Jurkat, Clone E6-1 (cell line): Measurements from ENCODE around the gene ENOPH1. TPM values are rescaled to one million over a fixed set of nuclear protein-coding genes. Genes with fewer than 3 reads are reported as not detected.
"Not testable (repeated sequence)": the region's sequence is repeated elsewhere in the genome, so short reads cannot be mapped to it uniquely, and the experiment has no call there.

Experiments
- DNase-seq: peaks from one replicate; pipeline ENCODE4 v3.0.0-alpha.2; 2011; ENCODE audit warnings: low read depth, low spot score
- H3K4me3 ChIP-seq: 2 replicates; pipeline ENCODE4 v1.5.1; 2011; ENCODE audit warnings: mild to moderate bottlenecking, low read length, control low read depth, moderate library complexity
- polyA plus RNA-seq: library from polyadenylated mRNA; unstranded; fragments of >200 nt; gene quantifications from one replicate; pipeline ENCODE4 v1.2.1, GENCODE V29; 2012; ENCODE audit warnings: missing spikeins; ENCODE audit not compliant: insufficient read length, insufficient read depth

ENOPH1 gene
- polyA plus RNA-seq, result 72.5 TPM

DNA sequence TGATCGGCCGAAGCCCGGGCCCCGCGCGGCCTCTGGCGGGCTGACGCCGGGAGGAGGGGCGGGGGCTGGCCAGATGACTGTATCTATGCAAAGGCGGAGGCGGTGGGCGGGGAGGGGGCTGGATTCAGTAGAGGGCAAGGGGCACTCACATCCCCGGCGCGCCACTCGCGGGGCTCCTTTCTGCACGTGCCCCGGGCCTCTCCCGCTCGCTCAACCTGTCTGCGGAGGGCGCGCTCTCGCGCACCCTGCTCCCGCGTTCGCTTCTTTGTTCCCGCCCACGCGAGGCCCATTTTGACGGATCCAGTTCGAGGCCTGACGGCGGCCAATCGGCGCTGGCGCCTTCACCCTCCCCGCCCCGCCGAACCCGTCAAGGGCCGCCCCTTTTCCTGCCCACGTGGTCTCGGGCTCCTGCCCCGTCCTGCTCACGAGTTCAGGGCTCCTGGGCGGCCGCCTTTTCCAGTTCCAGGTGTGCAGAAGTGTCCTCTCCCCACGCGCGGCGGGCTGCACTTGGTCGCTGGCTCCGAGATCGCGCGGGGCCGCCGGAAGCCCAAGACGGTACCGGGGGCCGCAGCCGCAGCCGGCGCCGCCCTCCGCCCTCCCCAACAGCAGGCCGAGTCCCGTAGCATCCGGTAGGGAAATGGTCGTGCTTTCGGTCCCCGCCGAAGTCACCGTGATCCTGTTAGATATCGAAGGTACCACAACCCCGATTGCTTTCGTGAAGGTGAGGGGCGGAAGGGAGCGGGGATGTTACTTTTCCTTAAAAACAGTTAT, at the start of gene ENOPH1, which contains the start of gene HNRNPDL:
TSS of gene ENOPH1 (plus strand) at position 398 of the 771 bp plus-strand sequence. CDS start at position 638, 240 bp downstream.
TSS of gene HNRNPDL (minus strand) at position 270 of the 771 bp plus-strand sequence. CDS start 772 bp downstream, outside the sequence.
- peak within 1 kb of the TSS; percentile 94 for H3K4me3 ChIP-seq
- DNase-seq, result peak; percentile 94

DNA sequence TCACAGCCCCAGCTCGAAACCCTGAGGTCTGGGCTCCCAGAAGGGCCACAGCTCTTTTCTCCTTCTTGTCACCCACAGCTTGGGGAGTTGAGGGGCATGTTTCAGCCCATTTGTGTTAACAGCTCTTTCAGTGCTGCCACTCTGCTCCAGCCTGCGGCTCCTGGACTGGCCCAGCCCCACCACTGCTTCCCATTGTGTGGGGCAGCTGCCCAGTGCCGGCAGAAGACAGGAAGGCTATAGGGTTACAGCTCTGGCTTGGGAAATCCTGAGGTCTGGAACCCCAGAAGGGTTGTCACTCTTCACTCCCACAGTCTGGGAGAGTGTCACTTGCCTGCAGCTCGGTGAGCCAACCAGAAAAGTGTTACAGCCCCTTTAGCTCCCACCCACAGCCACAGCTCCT, 49.6 kb upstream of the ENOPH1 start:
- no peak overlapping the region for H3K4me3 ChIP-seq
- no peak for DNase-seq

DNA sequence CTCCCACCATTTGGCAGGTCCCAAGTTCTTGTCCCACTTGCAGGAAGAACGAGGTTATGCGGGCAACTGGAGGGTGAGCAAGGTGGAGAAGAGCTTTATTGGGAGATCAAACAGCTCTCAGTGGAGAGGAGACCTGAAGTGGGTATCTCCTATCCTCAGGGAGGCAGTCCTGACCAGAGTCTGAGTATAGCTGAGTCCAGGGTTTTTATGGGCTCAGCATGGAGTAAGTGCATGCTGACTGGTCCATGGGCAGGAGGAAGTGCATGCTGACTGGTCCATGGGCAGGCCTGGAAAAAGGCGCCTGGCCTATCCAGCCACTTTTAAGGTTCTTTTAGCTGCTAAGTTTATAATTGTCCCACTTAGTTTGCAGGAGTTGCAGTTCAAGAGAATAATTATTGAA, 49.2 kb upstream of the ENOPH1 start:
- no peak overlapping the region for H3K4me3 ChIP-seq
- no peak for DNase-seq

DNA sequence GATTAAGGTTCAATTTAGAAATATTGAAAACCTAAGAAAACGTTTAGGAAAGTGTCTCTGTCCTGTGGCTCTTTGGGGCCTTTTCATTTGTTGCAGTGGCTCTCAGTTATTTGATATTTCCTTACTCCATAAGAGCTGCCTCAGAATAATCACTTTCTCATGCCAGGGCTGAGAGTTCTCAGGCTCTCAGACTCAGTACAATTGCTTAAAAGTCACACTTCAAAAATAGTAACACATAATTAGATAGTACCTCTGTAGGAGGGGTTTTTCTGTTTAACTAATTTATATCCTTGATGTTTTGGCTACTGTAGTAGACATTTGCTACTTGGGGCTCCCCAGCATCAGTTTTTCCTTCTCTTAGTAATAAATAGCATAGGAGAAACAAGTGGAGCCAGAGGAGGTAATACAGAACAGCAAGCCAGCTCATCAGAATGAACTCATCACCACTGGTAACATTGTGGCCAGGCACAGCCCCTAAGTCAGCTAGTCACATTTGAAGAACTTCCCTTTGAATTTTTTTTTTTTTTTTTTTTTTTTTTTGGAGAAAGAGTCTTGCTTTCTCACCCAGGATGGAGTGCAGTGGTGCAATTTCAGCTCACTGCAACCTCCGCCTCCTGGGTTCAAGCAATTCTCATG, 48.6 kb upstream of the ENOPH1 start:
- no peak overlapping the region for H3K4me3 ChIP-seq
- no peak for DNase-seq

DNA sequence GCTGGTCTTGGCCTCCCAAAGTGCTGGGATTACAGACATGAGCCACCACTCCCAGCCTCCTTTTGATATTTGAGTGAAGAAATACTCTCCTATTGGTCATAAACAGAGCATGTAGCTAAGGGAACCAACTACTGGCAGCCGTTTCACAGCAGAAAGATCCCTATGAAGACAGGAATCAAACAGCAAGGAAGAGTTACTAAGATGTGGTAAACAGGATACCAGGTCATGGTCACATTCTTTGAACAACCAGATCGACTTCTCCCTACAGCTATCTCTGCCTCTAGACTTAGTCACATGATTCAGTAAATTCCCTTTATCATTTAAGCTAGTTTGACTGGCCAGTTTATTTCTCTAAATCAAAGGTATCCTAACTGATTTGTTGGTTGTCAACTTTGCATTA, 47.6 kb upstream of the ENOPH1 start:
- no peak for DNase-seq
- no peak overlapping the region for H3K4me3 ChIP-seq

DNA sequence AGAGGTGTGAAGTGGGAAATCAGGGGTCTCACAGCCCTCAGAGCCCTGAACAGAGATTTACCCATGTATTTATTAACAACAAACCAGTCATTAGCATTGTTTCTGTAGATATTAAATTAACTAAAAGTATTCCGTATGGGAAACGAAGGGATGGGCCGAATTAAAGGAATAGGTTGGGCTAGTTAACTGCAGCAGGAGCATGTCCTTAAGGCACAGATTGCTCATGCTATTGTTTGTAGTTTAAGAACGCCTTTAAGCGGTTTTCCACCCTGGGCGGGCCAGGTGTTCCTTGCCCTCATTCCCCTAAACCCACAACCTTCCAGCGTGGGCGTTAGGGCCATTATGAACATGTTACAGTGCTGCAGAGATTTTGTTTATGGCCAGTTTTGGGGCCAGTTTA, 44.1 kb upstream of the ENOPH1 start:
- not testable (repeated sequence) for DNase-seq, H3K4me3 ChIP-seq

DNA sequence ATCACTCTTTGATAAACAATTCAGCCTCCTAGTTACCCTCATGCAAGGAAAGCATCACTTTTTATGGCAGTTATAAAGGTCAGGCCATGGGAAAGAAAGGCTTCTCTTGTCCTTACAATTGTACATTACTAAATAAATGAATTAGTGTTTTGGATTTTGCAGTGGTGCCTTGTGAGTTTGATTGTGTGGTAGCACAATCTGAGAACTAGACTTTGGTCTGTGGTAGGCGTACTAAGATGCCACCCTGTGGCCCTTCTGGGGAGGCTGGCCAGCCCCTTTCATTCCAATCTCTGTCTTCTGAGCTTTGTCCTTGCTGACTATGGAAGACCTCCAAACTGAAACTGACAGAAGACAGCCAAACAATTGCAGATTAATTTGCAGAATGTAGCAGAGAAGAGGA, 42.0 kb upstream of the ENOPH1 start:
- no peak for DNase-seq
- no peak overlapping the region for H3K4me3 ChIP-seq

DNA sequence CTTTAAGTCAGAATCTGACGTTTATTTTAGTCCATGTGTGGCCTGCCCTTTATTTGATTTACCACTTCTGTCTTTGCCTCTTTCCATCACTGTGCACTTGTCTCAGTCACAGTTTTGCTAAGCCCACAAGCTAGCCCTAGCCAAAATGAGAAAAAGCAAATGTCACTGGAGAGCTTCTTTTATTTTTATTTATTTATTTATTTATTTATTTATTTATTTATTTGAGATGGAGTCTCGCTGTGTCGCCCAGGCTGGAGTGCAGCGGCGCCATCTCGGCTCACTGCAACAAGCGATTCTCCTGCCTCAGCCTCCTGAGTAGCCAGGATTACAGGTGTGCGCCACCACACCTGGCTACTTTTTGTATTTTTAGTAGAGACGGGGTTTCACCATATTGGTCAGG, 40.3 kb upstream of the ENOPH1 start:
- not testable (repeated sequence) for H3K4me3 ChIP-seq, DNase-seq

DNA sequence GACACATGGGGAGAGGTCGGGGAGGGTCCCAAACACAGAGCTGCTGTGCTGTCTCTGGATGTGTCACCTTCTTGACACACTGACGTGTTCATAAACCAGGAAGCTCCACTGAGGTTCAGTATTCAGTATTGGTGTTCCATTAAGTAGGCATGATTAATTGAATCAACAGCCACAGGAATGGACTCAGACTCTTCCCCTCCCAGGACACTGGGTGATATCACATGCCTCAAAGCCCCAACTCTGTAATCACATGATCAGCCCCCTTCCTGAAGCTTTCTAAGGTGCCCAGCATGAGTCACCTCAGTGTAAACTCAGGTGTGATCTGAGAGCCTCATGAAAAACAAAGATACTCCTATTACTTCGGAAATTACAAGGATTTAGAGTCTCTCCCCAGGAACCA, 35.5 kb upstream of the ENOPH1 start:
- no peak for DNase-seq
- no peak overlapping the region for H3K4me3 ChIP-seq

DNA sequence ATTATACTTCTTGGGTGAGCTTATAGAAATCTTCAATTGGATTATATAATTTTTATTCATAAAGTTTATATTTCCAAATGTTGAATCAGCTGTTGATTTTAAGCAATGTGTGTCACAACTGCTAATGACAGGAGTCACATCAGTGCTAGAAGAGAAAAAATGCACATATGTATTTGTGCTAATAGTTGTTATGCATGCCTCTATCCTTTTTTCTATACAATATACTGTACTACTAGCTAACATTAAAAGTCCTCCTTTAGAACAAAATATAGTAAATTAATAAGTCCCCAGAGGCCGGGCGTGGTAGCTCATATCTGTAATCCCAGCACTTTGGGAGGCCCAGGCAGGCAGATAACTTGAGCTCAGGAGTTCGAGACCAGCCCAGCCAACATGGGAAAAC, 32.9 kb upstream of the ENOPH1 start:
- DNase-seq, result no peak
- no peak overlapping the region for H3K4me3 ChIP-seq

DNA sequence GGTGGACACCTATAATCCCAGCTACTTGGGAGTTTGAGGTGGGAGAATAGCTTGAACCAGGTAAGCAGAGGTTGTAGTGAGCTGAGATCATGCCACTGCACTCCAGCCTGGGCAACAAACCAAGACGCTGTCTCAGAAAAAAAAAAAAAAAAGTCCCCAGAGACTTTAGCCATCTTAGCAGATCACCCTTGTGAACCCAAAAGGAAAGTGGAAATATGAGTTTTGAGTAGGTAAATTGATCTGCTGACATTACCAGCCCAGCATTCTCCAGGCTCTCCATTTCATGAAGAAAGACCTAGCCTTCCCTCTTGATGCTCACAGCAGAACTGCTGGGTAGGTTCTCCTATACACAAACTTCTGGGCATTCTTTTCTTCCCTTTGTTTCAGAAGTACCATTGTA, 32.1 kb upstream of the ENOPH1 start:
- H3K4me3 ChIP-seq, result no peak overlapping the region
- DNase-seq, result no peak

DNA sequence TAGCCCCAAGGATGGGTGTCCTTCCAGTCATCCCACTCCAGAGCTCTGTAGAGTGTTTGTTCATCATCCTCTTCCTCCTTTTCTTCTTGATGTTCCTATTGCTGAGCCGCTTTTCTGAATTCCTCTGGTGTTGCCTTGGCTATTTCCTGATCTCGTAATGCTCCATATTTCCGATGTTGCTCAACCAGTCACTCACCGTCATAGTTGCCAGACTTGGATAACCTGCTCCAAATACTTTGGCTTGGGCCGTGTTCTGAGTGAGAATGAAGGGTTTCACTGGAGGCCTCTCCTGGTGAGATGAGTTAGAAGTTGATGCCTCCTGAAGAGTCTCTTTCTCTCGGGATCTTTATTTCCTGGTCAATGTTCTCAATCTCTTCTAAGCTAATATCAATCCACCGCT, 28.8 kb upstream of the ENOPH1 start:
- no peak overlapping the region for H3K4me3 ChIP-seq

DNA sequence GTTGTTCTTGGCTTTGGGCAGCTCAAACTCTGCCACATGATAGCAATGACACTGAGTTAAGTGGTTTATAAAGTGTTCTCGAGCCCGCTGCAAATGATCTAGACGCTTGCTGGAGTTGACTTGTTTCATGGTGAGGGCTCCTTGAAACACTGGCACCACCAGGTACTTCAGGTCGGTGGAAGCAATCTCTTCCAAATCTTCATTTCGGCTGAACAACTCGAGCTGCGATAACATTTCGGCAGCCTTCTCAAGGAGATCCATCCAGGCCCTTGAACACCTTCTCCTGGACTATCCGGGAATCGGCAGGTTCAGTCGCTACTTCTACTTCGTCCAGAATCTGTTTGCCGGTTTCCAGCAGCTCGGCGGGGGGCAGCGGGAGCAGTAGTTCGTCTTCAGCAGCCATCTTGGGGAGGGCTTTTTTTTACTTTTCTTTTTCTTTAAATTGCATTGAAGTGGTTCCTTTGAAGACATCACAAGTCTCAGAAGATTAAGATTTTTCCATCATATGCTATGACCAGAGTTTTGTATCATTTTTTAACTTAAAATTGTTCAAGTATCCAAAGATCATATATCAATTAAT, 28.1 kb upstream of the ENOPH1 start:
- H3K4me3 ChIP-seq, result no peak overlapping the region
- no peak for DNase-seq

More for the DNA sequence above, 28.8 kb upstream of the ENOPH1 start:
- no peak for DNase-seq

DNA sequence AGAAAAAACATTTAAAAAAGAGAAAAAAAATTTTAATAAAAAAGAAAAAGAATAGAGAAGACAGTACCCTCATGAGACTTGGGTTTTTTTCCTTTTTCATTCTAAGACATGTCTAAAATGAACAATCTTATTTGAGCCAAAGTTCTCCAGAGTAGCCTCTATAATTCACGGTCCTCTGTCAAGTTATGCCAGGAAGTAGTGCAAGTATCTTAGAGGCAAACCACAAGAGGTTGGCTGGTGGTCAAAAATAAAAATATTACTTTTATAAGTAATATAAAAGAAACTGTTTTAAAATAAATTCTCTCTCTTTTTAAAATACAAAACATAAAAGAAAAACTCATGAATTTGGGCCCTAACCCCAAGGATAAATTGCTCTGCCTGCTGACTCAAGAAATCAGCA, 26.7 kb upstream of the ENOPH1 start:
- H3K4me3 ChIP-seq, result no peak overlapping the region
- no peak for DNase-seq

DNA sequence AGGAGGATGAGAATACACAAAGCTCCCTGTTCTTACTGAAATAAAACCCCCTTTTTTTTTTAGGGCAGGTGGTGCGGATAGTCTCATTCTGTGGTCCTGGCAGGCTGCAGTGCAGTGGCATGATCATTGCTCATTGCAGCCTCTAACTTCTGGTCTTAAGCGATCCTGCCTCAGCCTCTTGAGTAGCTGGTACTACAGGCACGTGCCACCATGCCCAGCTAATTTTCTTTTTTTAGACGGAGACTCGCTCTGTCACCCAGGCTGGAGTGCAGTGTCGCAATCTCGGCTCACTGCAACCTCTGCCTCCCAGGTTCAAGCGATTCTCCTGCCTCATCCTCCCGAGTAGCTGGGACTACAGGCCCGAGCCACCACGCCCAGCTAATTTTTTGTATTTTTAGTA, 15.3 kb upstream of the ENOPH1 start:
- not testable (repeated sequence) for H3K4me3 ChIP-seq, DNase-seq

DNA sequence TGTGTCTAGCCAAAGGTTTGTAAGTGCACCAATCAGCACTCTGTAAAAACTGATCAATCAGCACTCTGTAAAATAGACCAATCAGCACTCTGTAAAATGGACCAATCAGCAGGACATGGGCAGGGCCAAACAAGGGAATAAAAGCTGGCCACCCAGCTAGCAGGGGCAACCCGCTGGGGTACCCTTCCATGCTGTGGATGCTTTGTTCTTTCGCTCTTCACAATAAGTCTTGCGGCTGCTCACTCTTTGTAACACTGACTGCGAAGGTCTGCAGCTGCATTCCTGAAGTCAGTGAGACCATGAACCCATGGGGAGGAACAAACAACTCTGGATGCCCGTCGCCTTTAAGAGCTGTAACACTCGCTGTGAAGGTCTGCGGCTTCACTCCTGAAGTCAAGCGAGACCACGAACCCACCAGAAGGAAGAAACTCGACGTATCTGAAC, 14.4 kb upstream of the ENOPH1 start:
- peak overlapping the region; percentile 35 for H3K4me3 ChIP-seq
- DNase-seq, result peak; percentile 46

DNA sequence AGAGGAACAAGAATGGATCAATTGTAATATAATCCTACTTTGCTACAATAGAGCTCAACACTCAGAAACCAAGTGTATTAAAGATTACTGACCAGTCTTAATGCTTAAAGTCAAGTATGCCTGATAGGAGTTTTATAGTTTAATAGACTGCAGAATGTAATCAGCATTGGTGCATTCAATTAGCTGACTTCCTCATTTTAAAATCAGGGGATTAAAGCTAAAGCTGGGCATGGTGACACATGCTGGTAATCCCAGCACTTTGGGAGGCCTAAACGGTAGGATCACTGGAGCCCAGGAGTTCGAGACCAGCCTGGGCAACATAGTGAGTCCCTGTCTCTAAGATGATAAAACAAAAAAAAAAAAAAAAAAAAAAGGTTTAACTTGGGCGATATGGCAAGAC, 10.9 kb upstream of the ENOPH1 start:
- DNase-seq, result no peak
- H3K4me3 ChIP-seq, result no peak overlapping the region

DNA sequence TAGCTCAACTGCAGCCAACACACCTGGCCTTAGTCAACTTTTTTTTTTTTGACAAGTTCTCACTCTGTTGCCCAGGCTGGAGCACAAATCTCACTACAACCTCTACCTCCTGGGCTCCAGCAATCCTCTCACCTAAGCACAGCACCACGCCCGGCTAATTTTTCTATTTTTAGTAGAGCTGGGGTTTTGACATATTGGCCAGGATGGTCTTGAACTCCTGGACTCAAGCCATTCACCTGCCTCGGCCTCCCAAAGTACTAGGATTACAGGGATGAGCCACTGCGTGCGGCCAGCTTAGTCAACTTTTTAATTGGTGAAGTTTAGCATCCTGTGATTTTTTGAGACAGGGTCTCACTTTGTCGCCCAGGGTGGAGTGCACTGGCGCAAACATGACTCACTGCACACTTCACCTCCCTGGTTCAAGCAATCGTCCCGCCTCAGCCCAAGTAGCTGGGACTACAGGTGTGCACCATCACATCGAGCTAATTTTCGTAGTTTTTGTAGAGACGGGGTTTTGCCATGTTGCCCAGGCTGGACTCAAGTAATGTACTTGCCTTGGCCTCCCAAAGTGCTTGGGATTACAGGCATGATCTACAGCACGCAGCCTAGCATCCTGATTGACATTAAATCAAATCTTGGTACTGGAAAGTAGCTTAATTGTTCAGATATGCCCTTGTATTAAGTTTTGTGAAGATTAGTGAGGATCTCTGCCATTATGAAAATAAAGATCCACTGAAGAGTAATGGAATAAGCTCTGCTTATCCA, 8.4 kb upstream of the ENOPH1 start:
- no peak for DNase-seq

DNA sequence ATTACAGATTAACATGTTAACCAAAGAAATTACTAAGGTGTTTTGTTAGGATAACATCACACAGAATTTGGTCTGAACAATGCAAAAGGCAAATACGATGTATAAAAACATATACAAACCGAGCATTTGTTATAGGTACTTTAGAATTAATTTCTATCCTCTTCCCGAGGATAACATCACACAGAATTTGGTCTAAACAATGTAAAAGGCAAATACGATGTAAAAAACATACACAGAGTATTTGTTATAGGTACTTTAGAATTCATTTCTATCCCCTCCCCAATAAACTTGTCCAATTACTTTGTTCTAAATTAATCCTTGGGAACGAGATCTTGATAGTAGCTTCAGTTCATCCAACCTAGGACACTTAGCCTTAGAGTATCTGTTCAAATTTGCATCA, 7.8 kb upstream of the ENOPH1 start:
- H3K4me3 ChIP-seq, result no peak overlapping the region
- no peak for DNase-seq

More for the DNA sequence above, 8.4 kb upstream of the ENOPH1 start:
- no peak overlapping the region for H3K4me3 ChIP-seq
